ENCODE measurements around the gene PPP3R1. TPM values are rescaled to one million over a fixed set of nuclear protein-coding genes. Genes with fewer than 3 reads are reported as not detected.

The PPP3R1 gene
- total RNA-seq, 2 experiments from 2014 or later: 15.1 to 90.3 TPM

DNA sequence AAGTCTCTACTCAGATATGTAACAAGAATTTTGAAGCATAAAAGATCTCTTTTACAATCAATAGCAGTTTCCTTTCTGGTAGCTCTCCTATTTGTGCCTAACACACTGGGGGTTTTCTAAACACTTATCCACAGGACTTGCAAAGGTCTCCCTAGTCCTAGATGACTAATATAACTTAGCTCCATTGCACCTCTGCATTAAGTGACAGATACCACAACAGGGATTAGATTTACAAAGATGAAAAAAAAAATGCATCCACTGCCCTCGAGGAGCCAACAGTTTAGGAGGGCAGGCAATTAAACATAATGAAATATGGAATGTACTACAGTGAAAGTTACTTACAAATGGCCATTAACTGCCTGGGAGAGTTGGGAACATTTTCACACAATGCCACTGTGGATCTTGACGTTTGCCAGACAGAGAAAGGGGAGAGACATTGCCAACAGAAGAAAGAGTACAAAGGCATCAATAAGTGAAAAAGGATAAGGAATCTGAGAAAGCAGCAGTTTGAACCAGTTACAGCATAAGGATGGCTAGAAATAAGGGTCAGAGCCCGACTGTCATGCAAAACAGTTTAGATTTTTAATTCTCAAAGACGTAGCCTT, 14.3 kb downstream of the PPP3R1 start:
- no peak for DNase-seq (ENCODE audit: low spot score)
- intact Hi-C loops (cut with micrococcal nuclease; ENCODE audit: unreplicated experiment): no loop called here
- H3K4me2 ChIP-seq (ENCODE audit: low read length): 0 out of 2 replicates have a peak overlapping the region, but pooled peaks have one; percentile 2
- H4K20me1 ChIP-seq (ENCODE audit: insufficient read depth, low read length): peaks cover 73% of the 10 kb centered on the region
- H3K27ac ChIP-seq (ENCODE audit: low read depth, low read length, poor library complexity, severe bottlenecking): no peak overlapping the region
- TF ChIP-seq EZH2phosphoT487 (IDR thresholded peaks at IDR 0.05; ENCODE audit: borderline replicate concordance, low read depth, low read length): no peak
- TF ChIP-seq, protein P1, sequence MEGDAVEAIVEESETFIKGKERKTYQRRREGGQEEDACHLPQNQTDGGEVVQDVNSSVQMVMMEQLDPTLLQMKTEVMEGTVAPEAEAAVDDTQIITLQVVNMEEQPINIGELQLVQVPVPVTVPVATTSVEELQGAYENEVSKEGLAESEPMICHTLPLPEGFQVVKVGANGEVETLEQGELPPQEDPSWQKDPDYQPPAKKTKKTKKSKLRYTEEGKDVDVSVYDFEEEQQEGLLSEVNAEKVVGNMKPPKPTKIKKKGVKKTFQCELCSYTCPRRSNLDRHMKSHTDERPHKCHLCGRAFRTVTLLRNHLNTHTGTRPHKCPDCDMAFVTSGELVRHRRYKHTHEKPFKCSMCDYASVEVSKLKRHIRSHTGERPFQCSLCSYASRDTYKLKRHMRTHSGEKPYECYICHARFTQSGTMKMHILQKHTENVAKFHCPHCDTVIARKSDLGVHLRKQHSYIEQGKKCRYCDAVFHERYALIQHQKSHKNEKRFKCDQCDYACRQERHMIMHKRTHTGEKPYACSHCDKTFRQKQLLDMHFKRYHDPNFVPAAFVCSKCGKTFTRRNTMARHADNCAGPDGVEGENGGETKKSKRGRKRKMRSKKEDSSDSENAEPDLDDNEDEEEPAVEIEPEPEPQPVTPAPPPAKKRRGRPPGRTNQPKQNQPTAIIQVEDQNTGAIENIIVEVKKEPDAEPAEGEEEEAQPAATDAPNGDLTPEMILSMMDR (conservative IDR thresholded peaks at IDR 0.05; ENCODE audit: low read length): no peak
- no peaks in the 10 kb centered on the region for H3K9me2 ChIP-seq (ENCODE audit: insufficient read depth, low read length)
- no peaks in the 10 kb centered on the region for H3K9me3 ChIP-seq (ENCODE audit: low read length)
- H3K4me3 ChIP-seq (ENCODE audit: low read depth, low read length, poor library complexity, severe bottlenecking): no peak overlapping the region
- peaks cover 100% of the 10 kb centered on the region for H3K79me2 ChIP-seq (ENCODE audit: insufficient read depth, low read depth, low read length)
- H2AFZ ChIP-seq (ENCODE audit: low read length): no peak overlapping the region
- no TSS peak for BruUV-seq (replicated peaks)
- ChIA-PET POLR2A (interaction anchor here (1.1 to 2.0 kb wide), 2 partner anchors 9 to 20 kb away, joined by 3 to 7 read pairs; no protein-coding TSS in a partner anchor), CTCF (ENCODE audit: unreplicated experiment) (interaction anchor here (1.3 kb wide), 1 partner anchor 116 kb away, joined by 3 read pairs; no protein-coding TSS in a partner anchor)
- peaks cover 83% of the 10 kb centered on the region for H3K36me3 ChIP-seq (ENCODE audit: insufficient read depth, low read length)
- H3K4me1 ChIP-seq (ENCODE audit: insufficient read depth, low read length, poor library complexity, severe bottlenecking): peaks cover 22% of the 10 kb centered on the region

DNA sequence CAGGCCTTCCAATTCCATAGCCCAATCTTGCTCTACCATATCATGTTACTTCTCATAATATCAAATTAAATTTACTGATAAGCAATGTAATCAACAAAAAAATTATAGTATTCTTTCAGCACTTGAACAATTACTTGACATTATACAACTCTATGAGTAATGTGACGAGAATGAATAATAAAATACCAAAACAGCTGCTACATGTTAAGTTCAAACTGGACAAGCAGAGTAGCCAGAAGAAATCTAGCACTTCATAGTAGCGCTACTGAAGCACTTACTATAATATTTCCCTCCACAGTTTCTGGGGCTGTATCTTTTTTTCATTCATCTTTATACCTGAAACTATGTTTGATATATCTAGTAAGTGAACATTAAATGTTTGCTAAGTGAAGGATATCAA, 14.9 kb downstream of the PPP3R1 start:
- no peaks in the 10 kb centered on the region for H3K9me2 ChIP-seq (ENCODE audit: insufficient read depth, low read length)
- H3K4me2 ChIP-seq (ENCODE audit: low read length): no peak overlapping the region
- no peak for DNase-seq (ENCODE audit: low spot score)
- no peak overlapping the region for H2AFZ ChIP-seq (ENCODE audit: low read length)
- H3K79me2 ChIP-seq (ENCODE audit: insufficient read depth, low read depth, low read length): peaks cover 100% of the 10 kb centered on the region
- no peak overlapping the region for H3K4me3 ChIP-seq (ENCODE audit: low read depth, low read length, poor library complexity, severe bottlenecking)
- no peaks in the 10 kb centered on the region for H3K9me3 ChIP-seq (ENCODE audit: low read length)
- CTCF ChIA-PET (ENCODE audit: unreplicated experiment): interaction anchor here (1.0 to 1.3 kb wide), 2 partner anchors 12 to 115 kb away, joined by 3 read pairs; no protein-coding TSS in a partner anchor
- peaks cover 76% of the 10 kb centered on the region for H3K36me3 ChIP-seq (ENCODE audit: insufficient read depth, low read length)
- H4K20me1 ChIP-seq (ENCODE audit: insufficient read depth, low read length): peaks cover 66% of the 10 kb centered on the region
- no peak for TF ChIP-seq EZH2phosphoT487 (IDR thresholded peaks at IDR 0.05; ENCODE audit: borderline replicate concordance, low read depth, low read length)
- TF ChIP-seq, protein P1 (conservative IDR thresholded peaks at IDR 0.05; ENCODE audit: low read length): no peak
- POLR2A ChIA-PET: interaction anchor here (1.1 to 2.0 kb wide), 4 partner anchors 7 to 19 kb away, joined by 3 to 7 read pairs (median 4); no protein-coding TSS in a partner anchor
- peaks cover 22% of the 10 kb centered on the region for H3K4me1 ChIP-seq (ENCODE audit: insufficient read depth, low read length, poor library complexity, severe bottlenecking)
- intact Hi-C loops (cut with micrococcal nuclease; ENCODE audit: unreplicated experiment): no loop called here
- no TSS peak for BruUV-seq (replicated peaks)
- H3K27ac ChIP-seq (ENCODE audit: low read depth, low read length, poor library complexity, severe bottlenecking): no peak overlapping the region

DNA sequence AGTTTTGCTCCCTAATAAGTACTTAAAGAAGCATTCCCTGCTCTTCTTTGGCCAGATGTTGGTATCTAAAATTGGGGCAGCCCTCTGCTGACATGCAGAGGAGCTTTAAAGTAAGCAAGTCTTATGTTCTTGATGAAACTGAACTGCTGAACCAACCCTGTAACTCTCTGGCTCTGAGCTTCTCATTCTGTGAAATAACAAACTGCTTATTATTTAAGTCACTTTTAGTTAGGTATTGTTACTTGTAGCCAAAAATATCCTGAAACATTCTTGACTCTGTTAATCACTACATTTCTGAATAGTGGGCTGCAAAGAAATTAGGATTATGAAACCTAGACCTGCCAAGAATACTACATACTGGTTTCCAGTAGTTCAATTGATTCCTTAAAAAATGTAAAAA, 15.5 kb downstream of the PPP3R1 start:
- peaks cover 71% of the 10 kb centered on the region for H3K36me3 ChIP-seq (ENCODE audit: insufficient read depth, low read length)
- no peak overlapping the region for H2AFZ ChIP-seq (ENCODE audit: low read length)
- H3K9me2 ChIP-seq (ENCODE audit: insufficient read depth, low read length): no peaks in the 10 kb centered on the region
- no peak overlapping the region for H3K4me2 ChIP-seq (ENCODE audit: low read length)
- H3K79me2 ChIP-seq (ENCODE audit: insufficient read depth, low read depth, low read length): peaks cover 100% of the 10 kb centered on the region
- POLR2A ChIA-PET: interaction anchor here (0.5 to 2.0 kb wide), 4 partner anchors 8 to 18 kb away, joined by 3 to 7 read pairs (median 4); no protein-coding TSS in a partner anchor
- peaks cover 22% of the 10 kb centered on the region for H3K4me1 ChIP-seq (ENCODE audit: insufficient read depth, low read length, poor library complexity, severe bottlenecking)
- peaks cover 64% of the 10 kb centered on the region for H4K20me1 ChIP-seq (ENCODE audit: insufficient read depth, low read length)
- H3K27ac ChIP-seq (ENCODE audit: low read depth, low read length, poor library complexity, severe bottlenecking): no peak overlapping the region
- TF ChIP-seq, protein P1 (conservative IDR thresholded peaks at IDR 0.05; ENCODE audit: low read length): no peak
- no peak for TF ChIP-seq EZH2phosphoT487 (IDR thresholded peaks at IDR 0.05; ENCODE audit: borderline replicate concordance, low read depth, low read length)
- no peak for DNase-seq (ENCODE audit: low spot score)
- no TSS peak for BruUV-seq (replicated peaks)
- CTCF ChIA-PET (ENCODE audit: unreplicated experiment): interaction anchor here (1.0 kb wide), 1 partner anchor 11 kb away, joined by 3 read pairs; no protein-coding TSS in a partner anchor
- H3K4me3 ChIP-seq (ENCODE audit: low read depth, low read length, poor library complexity, severe bottlenecking): no peak overlapping the region
- intact Hi-C loops (cut with micrococcal nuclease; ENCODE audit: unreplicated experiment): no loop called here
- no peaks in the 10 kb centered on the region for H3K9me3 ChIP-seq (ENCODE audit: low read length)
